Measurements from ENCODE around the gene HNRNPC.

DNA sequence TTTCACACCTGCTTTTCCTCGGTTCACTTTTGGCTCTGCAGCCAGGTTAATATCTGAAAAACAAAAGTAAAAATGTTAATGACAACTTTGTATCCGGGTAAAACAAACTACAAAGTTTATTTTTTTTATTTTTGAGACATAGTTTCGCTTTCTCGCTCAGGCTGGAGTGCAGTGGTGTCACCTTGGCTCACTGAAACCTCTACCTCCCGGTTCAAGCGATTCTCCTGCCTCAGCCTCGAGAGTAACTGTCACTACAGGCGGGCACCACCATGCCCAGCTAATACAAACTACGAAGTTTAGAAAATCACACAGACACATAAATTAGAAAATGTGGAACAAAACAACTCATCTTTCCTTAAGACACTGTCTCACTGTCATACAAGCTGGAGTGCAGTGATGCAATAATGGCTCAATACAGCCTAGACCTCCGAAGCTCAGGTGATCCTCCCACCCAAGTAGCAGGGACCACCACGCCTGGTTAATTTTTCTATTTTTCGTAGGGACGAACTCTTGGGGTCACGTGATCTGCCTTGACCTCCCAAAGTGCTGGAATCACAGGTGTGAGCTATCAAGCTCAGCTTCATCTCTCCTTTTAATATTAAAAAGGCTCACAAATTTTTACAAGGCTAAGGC, 38.1 kb downstream of the HNRNPC start:
- TF ChIP-seq GATA2 (IDR thresholded peaks at IDR 0.05; ENCODE audit: low read depth, low read length), result no peak
- no peak for TF ChIP-seq GATA3 (IDR thresholded peaks at IDR 0.05; ENCODE audit: low read depth, low read length)
